ENCODE results near the gene COL1A2. TPM values are rescaled to one million over a fixed set of nuclear protein-coding genes. Genes with fewer than 3 reads are reported as not detected.
A peak's percentile ranks its signal among the peaks of the same experiment; 100 is the strongest.

The COL1A2 gene
- total RNA-seq, 2 donors from 2014 or later, result 67.0 to 228 TPM

- Histone ChIP-seq H3K36me3 (peaks cover 65% of the 10 kb centered on the region), H3K27ac (no peak overlapping the region), H3K9me3 (no peaks in the 10 kb centered on the region), H3K4me3 (no peak overlapping the region), H3K4me1 (no peaks in the 10 kb centered on the region), H3K27me3 (no peaks in the 10 kb centered on the region)
- no peak for DNase-seq (ENCODE audit: low spot score)
- no peak for TF ChIP-seq CTCF (IDR thresholded peaks at IDR 0.05)
Observed at GRCh38 chr7:94422136-94422535, 27.4 kb downstream of the COL1A2 start.

- H3K4me1 ChIP-seq, result no peaks in the 10 kb centered on the region
- TF ChIP-seq CTCF (IDR thresholded peaks at IDR 0.05), result no peak
- H3K4me3 ChIP-seq, result no peak overlapping the region
- H3K36me3 ChIP-seq, result peaks cover 60% of the 10 kb centered on the region
- no peak for DNase-seq (ENCODE audit: low spot score)
- H3K27ac ChIP-seq, result peak overlapping the region in 1 of 2 donors; percentile 10
- no peaks in the 10 kb centered on the region for H3K9me3 ChIP-seq
- H3K27me3 ChIP-seq, result no peaks in the 10 kb centered on the region
Observed at GRCh38 chr7:94422827-94423460, 28.2 kb downstream of the COL1A2 start.

GRCh38 chr7:94423863-94424735 is 29.4 kb downstream of the COL1A2 start:
- H3K4me3 ChIP-seq, result no peak overlapping the region
- H3K27me3 ChIP-seq, result no peaks in the 10 kb centered on the region
- H3K9me3 ChIP-seq, result no peaks in the 10 kb centered on the region
- no peak overlapping the region for H3K27ac ChIP-seq
- peaks cover 53% of the 10 kb centered on the region for H3K36me3 ChIP-seq
- TF ChIP-seq CTCF (IDR thresholded peaks at IDR 0.05), result no peak
- no peak for DNase-seq (ENCODE audit: low spot score)
- H3K4me1 ChIP-seq, result no peaks in the 10 kb centered on the region

- Histone ChIP-seq H3K9me3 (no peaks in the 10 kb centered on the region), H3K36me3 (peaks cover 40% of the 10 kb centered on the region), H3K4me1 (no peaks in the 10 kb centered on the region), H3K4me3 (no peak overlapping the region), H3K27ac (no peak overlapping the region), H3K27me3 (no peaks in the 10 kb centered on the region)
- DNase-seq (ENCODE audit: low spot score), result no peak
- TF ChIP-seq CTCF (IDR thresholded peaks at IDR 0.05), result no peak
Observed at GRCh38 chr7:94425546-94425945, 30.9 kb downstream of the COL1A2 start.

- Histone ChIP-seq H3K27me3 (no peaks in the 10 kb centered on the region), H3K27ac (no peak overlapping the region), H3K4me1 (no peaks in the 10 kb centered on the region), H3K9me3 (no peaks in the 10 kb centered on the region), H3K36me3 (peaks cover 26% of the 10 kb centered on the region), H3K4me3 (no peak overlapping the region)
- no peak for TF ChIP-seq CTCF (IDR thresholded peaks at IDR 0.05)
- no peak for DNase-seq (ENCODE audit: low spot score)
Observed at GRCh38 chr7:94426980-94427875, 32.5 kb downstream of the COL1A2 start.

Data from right atrium auricular region (tissue), 2 donors.